OCI-LY7 (cell line): Measurements from ENCODE around the gene FNDC1. TPM values are rescaled to one million over a fixed set of nuclear protein-coding genes. Genes with fewer than 3 reads are reported as not detected.
"Not testable (repeated sequence)": the region's sequence is repeated elsewhere in the genome, so short reads cannot be mapped to it uniquely, and the experiment has no call there.

Experiments used
- BruUV-seq: library from RNA; stranded (reverse); fragments of 400-500 nt; replicated peaks from 2 replicates; lab custom pipeline; 2021; lab: Mats Ljungman, UMichigan
- CTCF ChIA-PET: fragments of 300-600 bp; sonication (Branson Sonifier 250); formaldehyde crosslinking; loops from one replicate; lab custom pipeline; 2022; ENCODE audit warnings: antibody characterized with exemption; ENCODE audit not compliant: unreplicated experiment; lab: Charles Lee
- POLR2A ChIA-PET: fragments of 300-600 bp; sonication (Branson Sonifier 250); formaldehyde crosslinking; loops from one replicate; lab custom pipeline; 2022; ENCODE audit warnings: antibody characterized with exemption; lab: Charles Lee
- DNase-seq: peaks from one replicate; pipeline ENCODE4 v3.0.0-alpha.2; 2015; ENCODE audit warnings: low spot score
- H2AFZ ChIP-seq: fragments of 200-600 bp; sonication (generic), shearing (Covaris generic); 2 replicates; pipeline ENCODE4 v1.6.1; 2014; ENCODE audit warnings: mild to moderate bottlenecking, antibody characterized with exemption, low read length, moderate library complexity
- H3K27ac ChIP-seq: fragments of 200-600 bp; sonication (generic); 2 replicates; pipeline ENCODE4 v1.5.1; 2014; ENCODE audit warnings: mixed run types, low read depth, mild to moderate bottlenecking, moderate library complexity, low read length, inconsistent platforms; ENCODE audit not compliant: poor library complexity, severe bottlenecking
- H3K36me3 ChIP-seq: fragments of 200-600 bp; sonication (generic); 2 replicates; pipeline ENCODE4 v1.6.1; 2014; ENCODE audit warnings: mild to moderate bottlenecking, antibody characterized with exemption, low read length, moderate library complexity, mixed read lengths; ENCODE audit not compliant: insufficient read depth
- H3K4me1 ChIP-seq: fragments of 200-600 bp; sonication (generic); 2 replicates; pipeline ENCODE4 v1.5.1; 2014; ENCODE audit warnings: mild to moderate bottlenecking, low read length; ENCODE audit not compliant: insufficient read depth, poor library complexity, severe bottlenecking
- H3K4me2 ChIP-seq: fragments of 200-600 bp; sonication (generic); 2 replicates; pipeline ENCODE4 v1.6.1; 2014; ENCODE audit warnings: mild to moderate bottlenecking, low read length
- H3K4me3 ChIP-seq: fragments of 200-600 bp; sonication (generic); 2 replicates; pipeline ENCODE4 v1.5.1; 2014; ENCODE audit warnings: mild to moderate bottlenecking, low read depth, low read length; ENCODE audit not compliant: poor library complexity, severe bottlenecking
- H3K79me2 ChIP-seq: fragments of 200-600 bp; sonication (generic); 2 replicates; pipeline ENCODE4 v1.6.1; 2016; ENCODE audit warnings: low read depth, mild to moderate bottlenecking, low read length, moderate library complexity, mixed read lengths; ENCODE audit not compliant: insufficient read depth
- H3K9me2 ChIP-seq: fragments of 200-600 bp; sonication (generic); 2 replicates; pipeline ENCODE4 v1.6.1; 2016; ENCODE audit warnings: mild to moderate bottlenecking, low read length, mixed read lengths; ENCODE audit not compliant: insufficient read depth
- H3K9me3 ChIP-seq: fragments of 200-600 bp; sonication (generic); 2 replicates; pipeline ENCODE4 v1.6.1; 2014; ENCODE audit warnings: mild to moderate bottlenecking, mixed run types, low read length, mixed read lengths
- H4K20me1 ChIP-seq: fragments of 200-600 bp; sonication (generic); 2 replicates; pipeline ENCODE4 v1.6.1; 2014; ENCODE audit warnings: mild to moderate bottlenecking, antibody characterized with exemption, low read length, moderate library complexity, mixed read lengths; ENCODE audit not compliant: insufficient read depth
- CTCF ChIP-seq: fragments of 200-600 bp; sonication (generic); conservative IDR thresholded peaks from 2 replicates; pipeline ENCODE4 v1.5.1; 2014; ENCODE audit warnings: mild to moderate bottlenecking, antibody characterized with exemption, low read length, moderate library complexity, mixed read lengths
- EZH2phosphoT487 ChIP-seq: fragments of 200-600 bp; sonication (generic); IDR thresholded peaks from 2 replicates; pipeline ENCODE4 v1.6.1; 2018; ENCODE audit warnings: low read depth, borderline replicate concordance, mild to moderate bottlenecking, mixed run types, antibody characterized with exemption, low read length, moderate library complexity, mixed read lengths
- intact Hi-C: fragments of 100-400 bp; cut with micrococcal nuclease; formaldehyde crosslinking; loops from one replicate; pipeline ENCODE4 v1.10.0; 2022; ENCODE audit not compliant: unreplicated experiment
- total RNA-seq, 2 experiments: library from RNA; depleted of rRNA in 1 of 2; stranded (reverse); fragments of >200 nt in 1 of 2; shearing (Covaris generic) in 1 of 2; gene quantifications; 2 replicates each; pipeline ENCODE4 v1.2.3, GENCODE V29; 2014 to 2022

FNDC1 gene
- total RNA-seq, 2 experiments from 2014 or later = 0.16 to 19.9 TPM

GRCh38 chr6:159279790-159280277 lies 110.6 kb downstream of the FNDC1 start:
- H3K27ac ChIP-seq = no peak overlapping the region
- H2AFZ ChIP-seq = no peak overlapping the region
- ChIA-PET POLR2A (no interaction called here), CTCF (no interaction called here)
- H3K9me3 ChIP-seq = no peaks in the 10 kb centered on the region
- TF ChIP-seq EZH2phosphoT487 = no peak
- no peak for TF ChIP-seq CTCF
- no peaks in the 10 kb centered on the region for H3K9me2 ChIP-seq
- no peak for DNase-seq
- H4K20me1 ChIP-seq = no peaks in the 10 kb centered on the region
- no peak overlapping the region for H3K4me3 ChIP-seq
- intact Hi-C loops = no loop called here
- no peaks in the 10 kb centered on the region for H3K4me1 ChIP-seq
- H3K36me3 ChIP-seq = no peaks in the 10 kb centered on the region
- no peak overlapping the region for H3K4me2 ChIP-seq
- no TSS peak for BruUV-seq
- no peaks in the 10 kb centered on the region for H3K79me2 ChIP-seq

GRCh38 chr6:159282421-159282820 lies 113.2 kb downstream of the FNDC1 start:
- intact Hi-C loops = no loop called here
- H3K9me3 ChIP-seq = no peaks in the 10 kb centered on the region
- no peak overlapping the region for H3K27ac ChIP-seq
- H3K4me1 ChIP-seq = no peaks in the 10 kb centered on the region
- H3K4me3 ChIP-seq = no peak overlapping the region
- TF ChIP-seq EZH2phosphoT487 = no peak
- no peak for TF ChIP-seq CTCF
- BruUV-seq = no TSS peak
- no peaks in the 10 kb centered on the region for H3K9me2 ChIP-seq
- DNase-seq = no peak
- POLR2A ChIA-PET = interaction anchor here (0.6 to 1.1 kb wide), 3 partner anchors 340 to 880 kb away, joined by 3 to 4 read pairs (median 3); no protein-coding TSS in a partner anchor
- no peaks in the 10 kb centered on the region for H4K20me1 ChIP-seq
- CTCF ChIA-PET = no interaction called here
- H3K79me2 ChIP-seq = no peaks in the 10 kb centered on the region
- no peaks in the 10 kb centered on the region for H3K36me3 ChIP-seq
- no peak overlapping the region for H2AFZ ChIP-seq
- H3K4me2 ChIP-seq = no peak overlapping the region

- H3K27ac ChIP-seq, H3K4me2 ChIP-seq, H3K79me2 ChIP-seq, CTCF ChIA-PET, H3K9me3 ChIP-seq, intact Hi-C loops, H4K20me1 ChIP-seq, H3K4me3 ChIP-seq, H3K4me1 ChIP-seq, POLR2A ChIA-PET, H3K36me3 ChIP-seq, H3K9me2 ChIP-seq, H2AFZ ChIP-seq, BruUV-seq, DNase-seq: not testable (repeated sequence)
Observed at GRCh38 chr6:159284661-159285060, 115.5 kb downstream of the FNDC1 start.
